Erythroblast (primary cell): Measurements from ENCODE around the gene CTNND2.

Experiments used
- GATA1 ChIP-seq: IDR thresholded peaks from 2 replicates; pipeline ENCODE4 v1.6.1; 2011; ENCODE audit warnings: low read depth, mild to moderate bottlenecking, control low read depth, low read length, moderate library complexity
- POLR2A ChIP-seq: IDR thresholded peaks from 2 replicates; pipeline ENCODE4 v1.6.1; 2011; ENCODE audit warnings: mild to moderate bottlenecking, low read length

DNA sequence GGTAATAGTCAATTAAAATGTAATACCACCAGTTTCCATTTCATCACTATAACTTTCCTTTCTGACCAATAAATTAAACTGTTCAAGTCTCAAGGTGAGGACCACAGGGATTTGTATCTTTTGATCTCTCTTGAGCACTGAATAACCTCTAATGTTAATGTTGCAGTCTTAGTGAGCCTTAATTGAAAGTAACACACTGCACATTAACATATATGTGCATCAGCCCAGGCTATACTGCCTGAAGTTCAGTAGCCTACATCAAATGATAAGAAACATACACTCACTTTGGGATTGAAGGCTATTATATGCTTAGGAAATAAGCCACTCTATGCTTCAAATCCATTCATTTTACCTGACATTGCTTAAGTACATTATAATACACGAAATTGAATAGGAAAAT is 832.2 kb downstream of the CTNND2 start:
- no peak for TF ChIP-seq POLR2A
- no peak for TF ChIP-seq GATA1
